Kidney capillary endothelial cell (primary cell): ENCODE results near the gene C5orf47.

Experiments
- DNase-seq: peaks from one replicate; pipeline ENCODE4 v3.0.0-alpha.2; 2018; ENCODE audit warnings: low spot score

C5orf47 gene

GRCh38 chr5:174044466-174045254 lies 55.7 kb downstream of the C5orf47 start:
- no peak for DNase-seq

DNA sequence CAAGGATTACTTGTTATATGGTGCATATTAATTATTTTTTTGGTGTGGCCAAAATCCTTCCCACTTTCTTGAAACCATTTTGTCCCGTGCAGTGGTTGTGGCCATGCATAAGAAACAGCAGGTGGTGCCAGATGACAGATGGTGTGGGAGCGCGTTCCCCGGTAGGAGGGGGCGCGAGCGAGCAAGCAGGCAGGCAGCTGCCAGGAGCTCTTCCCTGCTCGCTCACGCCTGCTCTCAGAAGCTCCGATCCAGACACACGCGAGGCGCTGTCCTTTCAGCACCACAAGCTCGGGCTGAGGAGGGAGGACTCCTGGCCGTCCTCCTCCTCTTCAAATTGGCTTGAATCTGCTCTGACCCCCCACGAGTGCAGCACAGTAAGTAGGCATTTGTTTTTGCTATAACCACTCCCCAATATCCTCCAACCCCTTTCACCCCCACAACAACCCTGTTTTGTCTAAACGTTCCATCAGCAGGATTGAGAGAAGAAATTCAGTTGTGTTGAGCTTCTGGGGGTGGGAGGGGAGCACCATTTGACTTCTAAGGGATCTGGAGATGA lies 56.6 kb downstream of the C5orf47 start, which contains the start of gene NSG2:
TSS of gene NSG2 (plus strand) at position 237 of the 556 bp plus-strand sequence. CDS start 1,050 bp downstream, outside the sequence.
- peak; percentile 79 for DNase-seq

DNA sequence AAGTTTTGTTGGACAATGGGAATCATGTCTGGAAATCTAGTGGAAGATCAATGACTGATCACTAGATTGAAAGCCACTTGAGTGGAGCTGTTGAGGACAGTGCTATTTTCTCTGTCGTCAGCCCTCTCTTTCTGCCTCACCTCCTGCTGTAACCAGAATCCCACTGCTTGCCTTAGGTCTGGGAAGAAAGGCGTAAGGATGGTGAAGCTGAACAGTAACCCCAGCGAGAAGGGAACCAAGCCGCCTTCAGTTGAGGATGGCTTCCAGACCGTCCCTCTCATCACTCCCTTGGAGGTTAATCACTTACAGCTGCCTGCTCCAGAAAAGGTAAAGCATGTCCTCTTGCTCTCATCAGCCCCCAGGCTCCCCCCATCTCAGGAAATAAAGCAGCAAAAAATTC lies 57.6 kb downstream of the C5orf47 start:
- no peak for DNase-seq

DNA sequence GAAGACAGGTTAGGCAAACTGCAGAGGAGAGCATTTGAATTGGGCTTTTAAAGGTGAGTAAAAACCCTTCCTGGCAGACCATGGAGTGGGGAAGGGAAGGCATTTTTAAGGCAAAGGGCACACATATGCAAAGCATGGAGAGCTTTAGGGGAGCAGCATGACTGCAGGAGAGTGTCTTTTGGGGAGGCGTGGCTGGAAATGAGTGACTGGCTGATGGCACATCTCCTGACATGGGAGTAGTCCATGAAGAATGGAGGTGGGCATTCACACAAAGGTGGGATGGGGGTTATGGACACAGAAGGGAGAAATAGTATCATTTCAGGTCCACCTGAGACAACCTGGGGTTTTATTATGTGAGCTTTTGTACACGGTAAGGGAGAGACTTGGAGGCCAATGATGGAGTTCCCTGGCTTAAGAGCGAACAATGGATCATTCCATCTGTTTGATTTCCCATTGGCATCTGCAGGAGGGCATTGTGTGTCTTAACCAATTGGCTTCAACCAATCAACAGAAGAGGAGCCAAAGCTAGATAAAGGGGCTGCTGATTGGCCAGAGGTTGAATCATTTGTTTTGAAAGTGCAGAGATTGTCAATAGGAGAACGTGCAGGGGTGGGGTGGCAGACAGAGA lies 58.6 kb downstream of the C5orf47 start:
- no peak for DNase-seq

GRCh38 chr5:174052636-174053035 lies 63.7 kb downstream of the C5orf47 start:
- no peak for DNase-seq

GRCh38 chr5:174053905-174054304 lies 64.9 kb downstream of the C5orf47 start:
- no peak for DNase-seq
